HG03432 (cell line): ENCODE results near the gene PTX4.

ENCODE experiments used
- ATAC-seq: cut with Tn5 transposase; IDR thresholded peaks from one replicate; pipeline ENCODE4 v1.9.1; 2021; ENCODE audit warnings: mild to moderate bottlenecking, moderate library complexity; ENCODE audit not compliant: unreplicated experiment

Gene PTX4

GRCh38 chr16:1488619-1489018 is at the start of gene PTX4:
PTX4 (minus strand) TSS chr16:1488944; CDS start chr16:1488909, 35 bp downstream.
- ATAC-seq, result no peak

- ATAC-seq, result no peak
These were observed 49.1 kb upstream of the PTX4 start for GRCh38 chr16:1537763-1538289.

- no peak for ATAC-seq
These were observed 48.4 kb upstream of the PTX4 start for GRCh38 chr16:1537138-1537577.

GRCh38 chr16:1536601-1537000 is 47.9 kb upstream of the PTX4 start:
- no peak for ATAC-seq

GRCh38 chr16:1535391-1536291 is 46.9 kb upstream of the PTX4 start:
- no peak for ATAC-seq

- no peak for ATAC-seq
These were observed 45.6 kb upstream of the PTX4 start for GRCh38 chr16:1534021-1535020.

GRCh38 chr16:1533443-1533951 is 44.8 kb upstream of the PTX4 start, which contains the start of gene TMEM204:
TMEM204 (plus strand) TSS chr16:1533666; CDS start chr16:1534276, 610 bp downstream.
- ATAC-seq, result no peak

- ATAC-seq, result no peak
These were observed 44.0 kb upstream of the PTX4 start for GRCh38 chr16:1532771-1533170.

GRCh38 chr16:1532081-1532760 is 43.5 kb upstream of the PTX4 start:
- ATAC-seq, result no peak

GRCh38 chr16:1531638-1531910 is 42.8 kb upstream of the PTX4 start:
- ATAC-seq, result no peak

GRCh38 chr16:1530883-1531637 is 42.3 kb upstream of the PTX4 start:
- no peak for ATAC-seq

- ATAC-seq, result no peak
These were observed 41.7 kb upstream of the PTX4 start for GRCh38 chr16:1530349-1530882.

- ATAC-seq, result no peak
These were observed 40.3 kb upstream of the PTX4 start for GRCh38 chr16:1528921-1529537.

- ATAC-seq, result no peak
These were observed 39.4 kb upstream of the PTX4 start for GRCh38 chr16:1527836-1528811.

- no peak for ATAC-seq
These were observed 38.1 kb upstream of the PTX4 start for GRCh38 chr16:1526608-1527555.

- no peak for ATAC-seq
These were observed 37.3 kb upstream of the PTX4 start for GRCh38 chr16:1525871-1526607.
